ENCODE data around the gene PEDS1. TPM values are rescaled to one million over a fixed set of nuclear protein-coding genes. Genes with fewer than 3 reads are reported as not detected.

The PEDS1 gene
- total and polyA plus RNA-seq, 7 donors: 13.8 to 27.4 (median 20.2) TPM

DNA sequence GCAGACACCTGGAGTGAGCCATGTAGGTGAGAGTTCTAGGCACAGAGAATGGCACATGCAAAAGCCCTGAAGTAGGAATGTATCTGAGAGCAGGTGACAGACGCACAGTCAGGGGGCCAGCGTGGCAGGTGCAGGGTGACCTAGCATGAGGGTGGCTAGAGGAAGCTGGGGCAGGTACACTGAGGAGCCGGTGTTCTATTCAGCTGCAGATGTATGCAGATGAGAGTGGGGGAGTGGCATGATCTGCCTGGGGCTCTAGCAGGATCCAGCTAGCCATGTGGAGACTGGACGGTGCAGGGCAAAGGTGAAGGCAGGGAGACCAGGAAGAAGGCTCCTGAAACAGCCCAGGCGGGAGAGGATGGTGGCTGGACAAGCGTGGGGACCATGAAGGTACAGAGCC is 10.7 kb downstream of the PEDS1 start:
- no peaks in the 10 kb centered on the region for H3K27me3 ChIP-seq
- TF ChIP-seq POLR2A (IDR thresholded peaks at IDR 0.05): no peak
- no peak for TF ChIP-seq POLR2AphosphoS5 (IDR thresholded peaks at IDR 0.05)
- TF ChIP-seq EP300 (IDR thresholded peaks at IDR 0.05): no peak
- TF ChIP-seq, protein P1, sequence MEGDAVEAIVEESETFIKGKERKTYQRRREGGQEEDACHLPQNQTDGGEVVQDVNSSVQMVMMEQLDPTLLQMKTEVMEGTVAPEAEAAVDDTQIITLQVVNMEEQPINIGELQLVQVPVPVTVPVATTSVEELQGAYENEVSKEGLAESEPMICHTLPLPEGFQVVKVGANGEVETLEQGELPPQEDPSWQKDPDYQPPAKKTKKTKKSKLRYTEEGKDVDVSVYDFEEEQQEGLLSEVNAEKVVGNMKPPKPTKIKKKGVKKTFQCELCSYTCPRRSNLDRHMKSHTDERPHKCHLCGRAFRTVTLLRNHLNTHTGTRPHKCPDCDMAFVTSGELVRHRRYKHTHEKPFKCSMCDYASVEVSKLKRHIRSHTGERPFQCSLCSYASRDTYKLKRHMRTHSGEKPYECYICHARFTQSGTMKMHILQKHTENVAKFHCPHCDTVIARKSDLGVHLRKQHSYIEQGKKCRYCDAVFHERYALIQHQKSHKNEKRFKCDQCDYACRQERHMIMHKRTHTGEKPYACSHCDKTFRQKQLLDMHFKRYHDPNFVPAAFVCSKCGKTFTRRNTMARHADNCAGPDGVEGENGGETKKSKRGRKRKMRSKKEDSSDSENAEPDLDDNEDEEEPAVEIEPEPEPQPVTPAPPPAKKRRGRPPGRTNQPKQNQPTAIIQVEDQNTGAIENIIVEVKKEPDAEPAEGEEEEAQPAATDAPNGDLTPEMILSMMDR (IDR thresholded peaks at IDR 0.05): no peak
- peaks cover 10 to 40% (median 20%) of the 10 kb centered on the region in 4 donors for H3K36me3 ChIP-seq

DNA sequence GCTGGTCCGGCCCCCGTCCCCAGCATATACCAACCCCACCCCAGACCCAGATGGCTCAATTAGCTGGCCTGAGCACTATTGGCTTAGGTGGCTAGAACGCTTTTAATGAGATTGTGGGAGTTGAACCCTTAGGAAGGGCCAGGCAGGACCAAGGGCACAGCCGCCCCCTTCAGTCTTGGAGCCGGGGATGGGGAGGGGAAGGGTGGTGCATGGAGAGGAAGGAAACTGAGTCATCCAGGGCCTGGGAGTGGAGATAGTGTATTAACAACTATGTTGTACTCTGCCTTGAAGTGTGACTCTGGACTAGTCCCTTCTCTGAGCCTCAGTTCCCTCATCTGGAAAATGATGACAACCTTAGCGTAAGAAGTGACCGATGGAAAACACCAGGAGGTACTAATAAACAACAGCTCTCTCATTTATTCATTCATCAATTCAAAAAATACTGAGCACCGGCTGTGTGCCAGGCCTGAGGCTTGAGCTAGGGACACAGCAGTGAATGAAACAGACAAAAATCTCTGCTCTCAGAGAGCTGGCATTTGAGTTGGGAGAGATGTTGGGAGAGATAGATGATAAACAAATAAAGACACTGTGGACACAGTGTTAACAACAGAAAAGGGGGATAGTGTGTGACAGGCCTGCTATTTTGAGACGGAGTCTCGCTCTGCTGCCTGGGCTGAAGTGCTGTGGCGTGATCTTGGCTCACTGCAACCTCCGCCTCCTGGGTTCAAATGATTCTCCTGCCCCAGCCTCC is 11.5 kb downstream of the PEDS1 start:
- DNase-seq: no peak
- Histone ChIP-seq H3K36me3 (peaks cover 10 to 43% (median 20%) of the 10 kb centered on the region in 4 donors), H3K4me3 (no peak overlapping the region), H3K27me3 (no peaks in the 10 kb centered on the region), H3K9me3 (no peaks in the 10 kb centered on the region), H3K27ac (no peak overlapping the region), H3K4me1 (peaks cover 0 to 56% (median 39%) of the 10 kb centered on the region in 4 donors)
- WGBS, 2 donors: 95 to 96% methylated on average over 12 of the region's 12 CpGs
- no peak for TF ChIP-seq EP300 (IDR thresholded peaks at IDR 0.05)
- no peak for TF ChIP-seq POLR2AphosphoS5 (IDR thresholded peaks at IDR 0.05)
- TF ChIP-seq, protein P1 (IDR thresholded peaks at IDR 0.05): no peak
- no peak for TF ChIP-seq POLR2A (IDR thresholded peaks at IDR 0.05)
- intact Hi-C loops (cut with DNase I): no loop called here

More for the DNA sequence above, 10.7 kb downstream of the PEDS1 start:
- Histone ChIP-seq H3K4me3 (no peak overlapping the region), H3K27ac (peak overlapping the region in 1 of 4 donors; percentile 79), H3K4me1 (peaks cover 0 to 58% (median 41%) of the 10 kb centered on the region in 4 donors), H3K9me3 (no peaks in the 10 kb centered on the region)
- intact Hi-C loops (cut with DNase I): no loop called here
- WGBS, 2 donors: 68 to 85% methylated on average over 6 of the region's 6 CpGs
- DNase-seq: no peak

DNA sequence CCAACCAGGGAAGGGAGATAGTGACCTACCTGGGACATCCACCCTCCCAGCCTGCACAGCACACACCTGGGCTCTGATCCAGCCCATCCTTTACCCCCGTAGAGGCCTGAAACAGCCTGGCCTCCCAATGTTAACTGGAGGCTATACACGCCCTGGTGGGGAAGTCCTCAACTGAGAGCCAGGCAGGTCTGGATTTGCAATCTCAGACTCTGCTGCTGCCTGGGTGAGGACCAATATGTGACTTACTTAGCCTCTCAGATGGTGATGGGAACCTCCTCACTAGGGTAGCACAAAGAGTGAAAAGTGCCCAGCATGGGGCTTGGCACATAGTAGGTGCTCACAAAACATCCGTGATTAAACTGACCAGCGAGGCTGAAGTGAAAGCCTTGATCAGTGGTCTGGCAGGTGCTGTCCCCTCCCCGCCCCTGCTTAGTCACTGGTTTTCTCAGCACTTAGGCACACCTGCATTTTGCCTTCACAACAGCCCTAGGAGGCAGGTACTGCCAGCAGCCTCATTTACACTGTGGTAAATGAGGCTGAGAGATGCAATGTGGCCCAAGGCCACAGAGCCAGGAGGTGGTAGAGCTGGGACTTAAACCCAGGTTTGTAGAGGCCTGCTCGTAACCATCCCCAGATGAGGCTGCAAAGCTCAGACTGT is 12.4 kb downstream of the PEDS1 start:
- no peak overlapping the region for H3K4me3 ChIP-seq
- no peak for TF ChIP-seq EP300 (IDR thresholded peaks at IDR 0.05)
- TF ChIP-seq, protein P1 (IDR thresholded peaks at IDR 0.05): no peak
- TF ChIP-seq POLR2A (IDR thresholded peaks at IDR 0.05): no peak
- TF ChIP-seq POLR2AphosphoS5 (IDR thresholded peaks at IDR 0.05): no peak
- H3K9me3 ChIP-seq: no peaks in the 10 kb centered on the region
- H3K27ac ChIP-seq: no peak overlapping the region
- DNase-seq: no peak
- WGBS, 2 donors: 85 to 92% methylated on average over 6 of the region's 6 CpGs
- peaks cover 0 to 49% (median 31%) of the 10 kb centered on the region in 4 donors for H3K4me1 ChIP-seq
- peaks cover 10 to 44% (median 20%) of the 10 kb centered on the region in 4 donors for H3K36me3 ChIP-seq
- intact Hi-C loops (cut with DNase I): no loop called here
- no peaks in the 10 kb centered on the region for H3K27me3 ChIP-seq

DNA sequence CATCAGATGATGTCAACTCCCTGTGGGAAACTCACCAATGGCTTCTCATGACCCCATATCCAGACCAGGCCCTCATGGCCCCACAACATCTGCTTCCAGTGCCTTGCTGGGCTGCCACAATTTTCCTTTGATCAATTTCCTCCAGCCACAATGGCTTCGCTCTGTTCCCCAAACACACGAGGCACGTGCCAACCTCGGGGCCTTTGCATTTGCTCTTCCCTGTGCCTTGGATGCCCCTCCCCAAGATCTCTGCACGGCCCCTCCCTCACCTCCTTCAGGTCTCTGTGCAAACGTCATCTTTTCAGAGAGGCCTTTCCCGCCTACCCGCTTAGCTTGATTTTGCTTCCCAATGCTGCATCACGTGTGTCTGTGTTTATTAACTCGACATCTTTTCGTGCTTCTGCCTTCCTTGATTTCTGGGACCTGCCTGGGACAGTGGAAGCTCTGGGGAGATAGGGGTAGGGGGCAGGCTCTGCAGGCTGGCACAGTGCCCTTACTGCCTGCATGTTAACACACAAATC is 13.1 kb downstream of the PEDS1 start:
- Histone ChIP-seq H3K27ac (no peak overlapping the region), H3K9me3 (no peaks in the 10 kb centered on the region), H3K27me3 (no peaks in the 10 kb centered on the region), H3K4me1 (peaks cover 0 to 46% (median 29%) of the 10 kb centered on the region in 4 donors), H3K36me3 (peaks cover 10 to 44% (median 20%) of the 10 kb centered on the region in 4 donors), H3K4me3 (no peak overlapping the region)
- DNase-seq: no peak
- no peak for TF ChIP-seq POLR2AphosphoS5 (IDR thresholded peaks at IDR 0.05)
- TF ChIP-seq, protein P1 (IDR thresholded peaks at IDR 0.05): no peak
- no peak for TF ChIP-seq EP300 (IDR thresholded peaks at IDR 0.05)
- no peak for TF ChIP-seq POLR2A (IDR thresholded peaks at IDR 0.05)
- intact Hi-C loops (cut with DNase I): no loop called here
- WGBS, 2 donors: 88 to 91% methylated on average over 11 of the region's 11 CpGs
